ENCODE measurements around the gene NEK10.

GRCh38 chr3:27127195-27127594 is 242.0 kb downstream of the NEK10 start:
- TF ChIP-seq POLR2A (IDR thresholded peaks at IDR 0.05) (no peak), CTCF (IDR thresholded peaks at IDR 0.05) (no peak)

All from adrenal gland (tissue), 5 donors.